Natural killer cell (primary cell): ENCODE measurements around the gene PITPNM3. TPM values are rescaled to one million over a fixed set of nuclear protein-coding genes. Genes with fewer than 3 reads are reported as not detected.

Experiments used
- ATAC-seq, 3 donors: fragments of 150-1000 bp in 2 of 3; fragments of 200-7000 bp in 1 of 3; cut with Tn5 transposase; 1 replicate in 1 of 3; 2 replicates in 2 of 3; pipeline ENCODE4 v1.10.0; 2021; ENCODE audit warnings: mild to moderate bottlenecking in 2 of 3, moderate library complexity in 2 of 3
- DNase-seq, 2 donors: peaks; one replicate each; pipeline versions ENCODE4 v3.0.0 to v3.0.0-alpha.2; 2013 to 2021; ENCODE audit warnings: mixed read lengths in 1 of 2
- H3K27ac ChIP-seq: one replicate; pipeline ENCODE4 v1.5.1; 2013; ENCODE audit warnings: mild to moderate bottlenecking, low read length
- H3K27me3 ChIP-seq: one replicate; pipeline ENCODE4 v1.6.1; 2013; ENCODE audit warnings: low read length; ENCODE audit not compliant: control insufficient read depth, insufficient read depth
- H3K36me3 ChIP-seq: one replicate; pipeline ENCODE4 v1.6.1; 2013; ENCODE audit warnings: low read length; ENCODE audit not compliant: control insufficient read depth, insufficient read depth
- H3K4me1 ChIP-seq: one replicate; pipeline ENCODE4 v1.6.1; 2013; ENCODE audit warnings: low read length; ENCODE audit not compliant: control insufficient read depth, insufficient read depth
- H3K4me3 ChIP-seq: one replicate; pipeline ENCODE4 v1.5.1; 2013; ENCODE audit warnings: low read length
- H3K9me3 ChIP-seq: one replicate; pipeline ENCODE4 v1.6.1; 2013; ENCODE audit warnings: low read length; ENCODE audit not compliant: control insufficient read depth, insufficient read depth
- H3K27ac Mint-ChIP-seq, 2 donors: one replicate each; pipeline ENCODE4 v1.8.0; 2022; ENCODE audit warnings: mild to moderate bottlenecking in 2 of 2, mixed read lengths in 2 of 2, moderate library complexity in 1 of 2
- H3K27me3 Mint-ChIP-seq, 2 donors: one replicate each; pipeline ENCODE4 v1.8.0; 2022; ENCODE audit warnings: low read depth in 2 of 2, mixed read lengths in 2 of 2
- H3K36me3 Mint-ChIP-seq: one replicate; pipeline ENCODE4 v1.8.0; 2022; ENCODE audit warnings: mixed read lengths
- H3K4me1 Mint-ChIP-seq, 2 donors: one replicate each; pipeline ENCODE4 v1.8.0; 2022; ENCODE audit warnings: mixed read lengths in 2 of 2
- H3K4me3 Mint-ChIP-seq: one replicate; pipeline ENCODE4 v1.8.0; 2022; ENCODE audit warnings: mild to moderate bottlenecking, moderate library complexity, mixed read lengths
- H3K9me3 Mint-ChIP-seq, 2 donors: one replicate each; pipeline ENCODE4 v1.8.0; 2022; ENCODE audit warnings: mixed read lengths in 2 of 2
- CTCF ChIP-seq: fragments of 200-600 bp; IDR thresholded peaks from one replicate; pipeline ENCODE4 v1.8.0; 2022; ENCODE audit warnings: antibody characterized with exemption
- WGBS: methylation state at CpG from one replicate; pipeline ENCODE4 v1.1.7; 2013; ENCODE audit warnings: missing lambda C conversion rate; ENCODE audit not compliant: insufficient coverage; 5-methylcytosine and 5-hydroxymethylcytosine counted together
- intact Hi-C: fragments of 100-400 bp; cut with micrococcal nuclease; formaldehyde crosslinking; loops from one replicate; pipeline ENCODE4 v1.14.2; 2022
- total RNA-seq, 4 donors: library from RNA; stranded (reverse); fragments of 120-200 nt in 1 of 4; gene quantifications; one replicate each; pipeline versions ENCODE4 v1.2.3 to v1.2.4, GENCODE V29; 2013 to 2022

Gene PITPNM3
- total RNA-seq, 3 donors from 2014 or later (not counting 1 experiment from before 2014, with no cell fraction given) = 0.42 to 0.75 (median 0.50) TPM

- TF ChIP-seq CTCF = peak; percentile 99
- Mint-ChIP-seq H3K9me3 (no peaks in the 10 kb centered on the region), H3K27ac (peak overlapping the region in 1 of 2 donors; percentile 53), H3K36me3 (no peaks in the 10 kb centered on the region), H3K4me3 (no peak overlapping the region), H3K27me3 (peaks cover 0 to 18% of the 10 kb centered on the region in 2 donors), H3K4me1 (peaks cover 5 to 6% of the 10 kb centered on the region in 2 donors)
- no peaks in the 10 kb centered on the region for H3K9me3 ChIP-seq
- ATAC-seq (peak; percentile 58 to 85 (median 81)), DNase-seq (peak; percentile 64 to 80)
- no peaks in the 10 kb centered on the region for H3K36me3 ChIP-seq
- H3K4me3 ChIP-seq = no peak overlapping the region
- H3K4me1 ChIP-seq = no peaks in the 10 kb centered on the region
- intact Hi-C loops = loop anchor here (10.0 kb wide), 1 partner anchor 532 kb away; no protein-coding TSS in a partner anchor
- WGBS = 42% methylated on average over 14 of the region's 14 CpGs
- H3K27me3 ChIP-seq = no peaks in the 10 kb centered on the region
- H3K27ac ChIP-seq = no peak overlapping the region
These were observed 83.1 kb downstream of the PITPNM3 start for GRCh38 chr17:6473128-6473767.

GRCh38 chr17:6472517-6472916, 83.8 kb downstream of the PITPNM3 start:
- no peaks in the 10 kb centered on the region for H3K4me1 ChIP-seq
- ATAC-seq (no peak), DNase-seq (no peak)
- no peaks in the 10 kb centered on the region for H3K36me3 ChIP-seq
- H3K4me3 ChIP-seq = no peak overlapping the region
- WGBS = 83% methylated on average over 10 of the region's 10 CpGs
- no peak overlapping the region for H3K27ac ChIP-seq
- no peak overlapping the region for H3K27ac Mint-ChIP-seq
- H3K36me3 Mint-ChIP-seq = no peaks in the 10 kb centered on the region
- no peaks in the 10 kb centered on the region for H3K27me3 ChIP-seq
- H3K27me3 Mint-ChIP-seq = peaks cover 0 to 18% of the 10 kb centered on the region in 2 donors
- H3K9me3 ChIP-seq = no peaks in the 10 kb centered on the region
- intact Hi-C loops = loop anchor here (10.0 kb wide), 1 partner anchor 532 kb away; no protein-coding TSS in a partner anchor
- no peak overlapping the region for H3K4me3 Mint-ChIP-seq
- no peak for TF ChIP-seq CTCF
- H3K9me3 Mint-ChIP-seq = no peaks in the 10 kb centered on the region
- peaks cover 5 to 6% of the 10 kb centered on the region in 2 donors for H3K4me1 Mint-ChIP-seq

- ATAC-seq = no peak
- WGBS = 88% methylated on average over 19 of the region's 19 CpGs
- Mint-ChIP-seq H3K27me3 (peaks cover 0 to 18% of the 10 kb centered on the region in 2 donors), H3K4me3 (no peak overlapping the region), H3K4me1 (peaks cover 5 to 6% of the 10 kb centered on the region in 2 donors), H3K9me3 (no peaks in the 10 kb centered on the region), H3K27ac (no peak overlapping the region), H3K36me3 (no peaks in the 10 kb centered on the region)
- no peak for DNase-seq
- Histone ChIP-seq H3K27ac (no peak overlapping the region), H3K4me3 (no peak overlapping the region), H3K27me3 (no peaks in the 10 kb centered on the region), H3K36me3 (no peaks in the 10 kb centered on the region), H3K9me3 (no peaks in the 10 kb centered on the region), H3K4me1 (no peaks in the 10 kb centered on the region)
- TF ChIP-seq CTCF = no peak
- intact Hi-C loops = loop anchor here (10.0 kb wide), 1 partner anchor 533 kb away; no protein-coding TSS in a partner anchor
These were observed 84.6 kb downstream of the PITPNM3 start for GRCh38 chr17:6471531-6472465.
